Measurements from ENCODE around the gene RASL10B.

Gene RASL10B

DNA sequence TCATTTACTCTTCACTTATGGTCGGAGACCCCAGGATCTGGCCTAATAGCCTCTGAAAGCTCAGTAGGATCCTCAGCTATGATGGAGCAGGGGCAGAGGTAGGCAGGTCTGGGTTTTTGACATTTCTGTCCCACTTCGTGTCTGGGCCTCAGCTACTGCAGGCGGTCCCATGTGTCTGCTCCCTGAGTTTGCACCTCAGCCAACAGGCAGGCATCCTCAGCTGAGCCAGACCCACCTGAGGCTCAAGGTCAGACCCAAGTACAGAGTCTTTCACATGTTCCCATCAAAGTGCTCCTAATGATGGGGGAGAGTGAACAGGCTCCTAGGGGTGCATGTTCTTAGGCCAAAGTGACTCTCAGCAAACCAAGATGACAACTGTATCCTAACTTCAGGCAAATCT is 2.9 kb upstream of the RASL10B start:
- Histone ChIP-seq H3K27me3 (ENCODE audit: low read length) (no peaks in the 10 kb centered on the region), H4K20me1 (ENCODE audit: low read depth, low read length) (no peaks in the 10 kb centered on the region), H3K27ac (ENCODE audit: low read depth, low read length) (no peak overlapping the region), H3K36me3 (ENCODE audit: low read length) (no peaks in the 10 kb centered on the region; the same call in 1 of the 2 replicates), H3K9me3 (ENCODE audit: insufficient read depth, low read length) (no peaks in the 10 kb centered on the region), H2AFZ (ENCODE audit: low read depth, low read length, severe bottlenecking) (no peak overlapping the region), H3K4me2 (ENCODE audit: low read depth, low read length, poor library complexity, severe bottlenecking) (no peak overlapping the region), H3F3A (ENCODE audit: insufficient read depth) (no peaks in the 10 kb centered on the region), H3K4me3 (ENCODE audit: insufficient read depth, low read length, poor library complexity, severe bottlenecking) (no peak overlapping the region), H3K9ac (ENCODE audit: low read length) (no peak overlapping the region), H3K9me2 (replicated peaks; ENCODE audit: insufficient read depth, low read length) (no peaks in the 10 kb centered on the region), H3K79me2 (ENCODE audit: insufficient read depth, low read length) (no peaks in the 10 kb centered on the region)
- TF ChIP-seq, protein P1, sequence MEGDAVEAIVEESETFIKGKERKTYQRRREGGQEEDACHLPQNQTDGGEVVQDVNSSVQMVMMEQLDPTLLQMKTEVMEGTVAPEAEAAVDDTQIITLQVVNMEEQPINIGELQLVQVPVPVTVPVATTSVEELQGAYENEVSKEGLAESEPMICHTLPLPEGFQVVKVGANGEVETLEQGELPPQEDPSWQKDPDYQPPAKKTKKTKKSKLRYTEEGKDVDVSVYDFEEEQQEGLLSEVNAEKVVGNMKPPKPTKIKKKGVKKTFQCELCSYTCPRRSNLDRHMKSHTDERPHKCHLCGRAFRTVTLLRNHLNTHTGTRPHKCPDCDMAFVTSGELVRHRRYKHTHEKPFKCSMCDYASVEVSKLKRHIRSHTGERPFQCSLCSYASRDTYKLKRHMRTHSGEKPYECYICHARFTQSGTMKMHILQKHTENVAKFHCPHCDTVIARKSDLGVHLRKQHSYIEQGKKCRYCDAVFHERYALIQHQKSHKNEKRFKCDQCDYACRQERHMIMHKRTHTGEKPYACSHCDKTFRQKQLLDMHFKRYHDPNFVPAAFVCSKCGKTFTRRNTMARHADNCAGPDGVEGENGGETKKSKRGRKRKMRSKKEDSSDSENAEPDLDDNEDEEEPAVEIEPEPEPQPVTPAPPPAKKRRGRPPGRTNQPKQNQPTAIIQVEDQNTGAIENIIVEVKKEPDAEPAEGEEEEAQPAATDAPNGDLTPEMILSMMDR (IDR thresholded peaks at IDR 0.05; ENCODE audit: insufficient read depth, low read length, poor library complexity, severe bottlenecking) = no peak
- no peak for TF ChIP-seq EZH2phosphoT487 (conservative IDR thresholded peaks at IDR 0.05; ENCODE audit: low read length)

DNA sequence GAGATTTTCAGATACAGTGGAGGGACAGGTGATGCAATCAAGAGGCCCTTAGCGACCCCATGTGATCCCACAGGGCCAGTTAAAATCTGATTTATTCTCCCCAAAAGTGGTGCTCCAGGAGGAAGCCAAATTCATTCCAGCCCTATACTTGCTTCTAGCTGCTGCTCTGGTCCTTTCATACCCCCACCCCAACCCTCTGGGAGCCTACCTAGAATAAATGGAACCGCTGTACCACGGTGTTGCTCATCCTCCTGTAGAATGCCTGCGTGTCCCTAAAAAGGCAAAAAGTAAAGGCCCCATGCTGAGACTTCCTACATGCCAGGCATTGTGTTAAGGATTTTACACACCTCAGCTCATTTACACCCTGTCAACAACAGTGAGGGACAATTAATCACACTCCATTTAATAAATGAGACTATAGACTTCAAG is 2.0 kb upstream of the RASL10B start:
- H3K9me3 ChIP-seq (ENCODE audit: insufficient read depth, low read length) = no peaks in the 10 kb centered on the region
- no peaks in the 10 kb centered on the region for H3K27me3 ChIP-seq (ENCODE audit: low read length)
- no peak overlapping the region for H3K4me2 ChIP-seq (ENCODE audit: low read depth, low read length, poor library complexity, severe bottlenecking)
- no peak for TF ChIP-seq EZH2phosphoT487 (conservative IDR thresholded peaks at IDR 0.05; ENCODE audit: low read length)
- TF ChIP-seq, protein P1 (IDR thresholded peaks at IDR 0.05; ENCODE audit: insufficient read depth, low read length, poor library complexity, severe bottlenecking) = no peak
- no peak overlapping the region for H3K4me3 ChIP-seq (ENCODE audit: insufficient read depth, low read length, poor library complexity, severe bottlenecking)
- no peaks in the 10 kb centered on the region for H3K36me3 ChIP-seq (ENCODE audit: low read length)
- H3F3A ChIP-seq (ENCODE audit: insufficient read depth) = no peaks in the 10 kb centered on the region
- H4K20me1 ChIP-seq (ENCODE audit: low read depth, low read length) = no peaks in the 10 kb centered on the region
- H3K9ac ChIP-seq (ENCODE audit: low read length) = no peak overlapping the region
- H3K27ac ChIP-seq (ENCODE audit: low read depth, low read length) = no peak overlapping the region
- H3K79me2 ChIP-seq (ENCODE audit: insufficient read depth, low read length) = no peaks in the 10 kb centered on the region
- H3K9me2 ChIP-seq (replicated peaks; ENCODE audit: insufficient read depth, low read length) = no peaks in the 10 kb centered on the region
- no peak overlapping the region for H2AFZ ChIP-seq (ENCODE audit: low read depth, low read length, severe bottlenecking)

DNA sequence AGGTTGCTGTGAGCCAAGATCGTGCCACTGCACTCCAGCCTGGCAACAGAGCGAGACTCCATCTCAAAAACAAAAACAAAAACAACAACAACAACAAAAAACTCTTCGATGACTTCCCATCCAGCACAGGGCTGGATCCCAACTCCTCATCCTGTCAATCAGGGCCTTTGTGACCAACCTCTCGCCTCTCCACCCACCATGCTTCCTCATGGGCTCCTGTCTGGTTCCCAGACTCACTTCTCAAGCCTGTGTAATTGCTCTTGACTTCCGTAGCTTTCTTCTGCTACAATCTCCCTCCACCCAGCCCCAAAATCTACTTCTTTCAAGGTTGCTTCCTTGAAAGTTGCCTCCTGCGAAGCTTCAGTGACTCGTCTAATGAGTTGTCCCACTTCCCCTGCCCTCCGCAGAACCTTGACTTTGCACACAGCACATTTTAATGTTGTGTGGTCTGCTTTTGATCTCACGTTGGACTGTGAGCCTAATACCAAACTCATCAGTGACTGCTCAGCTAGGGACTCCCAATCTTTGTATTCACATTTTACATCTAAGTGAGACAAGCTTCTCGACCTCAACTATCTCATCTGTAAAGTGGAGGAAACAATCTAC is 936 bp upstream of the RASL10B start:
- H3K27ac ChIP-seq (ENCODE audit: low read depth, low read length) = no peak overlapping the region
- no peaks in the 10 kb centered on the region for H3K27me3 ChIP-seq (ENCODE audit: low read length)
- no peak overlapping the region for H3K4me2 ChIP-seq (ENCODE audit: low read depth, low read length, poor library complexity, severe bottlenecking)
- TF ChIP-seq EZH2phosphoT487 (conservative IDR thresholded peaks at IDR 0.05; ENCODE audit: low read length) = no peak
- TF ChIP-seq, protein P1 (IDR thresholded peaks at IDR 0.05; ENCODE audit: insufficient read depth, low read length, poor library complexity, severe bottlenecking) = no peak
- H3F3A ChIP-seq (ENCODE audit: insufficient read depth) = no peaks in the 10 kb centered on the region
- H3K36me3 ChIP-seq (ENCODE audit: low read length) = no peaks in the 10 kb centered on the region
- no peaks in the 10 kb centered on the region for H4K20me1 ChIP-seq (ENCODE audit: low read depth, low read length)
- H3K79me2 ChIP-seq (ENCODE audit: insufficient read depth, low read length) = no peaks in the 10 kb centered on the region
- H3K9me3 ChIP-seq (ENCODE audit: insufficient read depth, low read length) = no peaks in the 10 kb centered on the region
- H3K9me2 ChIP-seq (replicated peaks; ENCODE audit: insufficient read depth, low read length) = no peaks in the 10 kb centered on the region
- no peak overlapping the region for H3K4me3 ChIP-seq (ENCODE audit: insufficient read depth, low read length, poor library complexity, severe bottlenecking)
- H3K9ac ChIP-seq (ENCODE audit: low read length) = no peak overlapping the region
- no peak overlapping the region for H2AFZ ChIP-seq (ENCODE audit: low read depth, low read length, severe bottlenecking)

All from SU-DHL-6 (cell line).